ENCODE measurements around the gene CISD3. TPM values are rescaled to one million over a fixed set of nuclear protein-coding genes. Genes with fewer than 3 reads are reported as not detected.

Gene CISD3
- total and polyA plus RNA-seq, 2 donors (not counting 1 experiment from before 2014, with no cell fraction given), result 5.0 to 11.3 TPM

GRCh38 chr17:38710985-38711384, 19.2 kb upstream of the CISD3 start:
- POLR2A ChIA-PET, result interaction anchor here (0.8 kb wide), 2 partner anchors 17 to 34 kb away, joined by 3 read pairs; no protein-coding TSS in a partner anchor
- no peak overlapping the region for H3K9ac ChIP-seq (ENCODE audit: low read length)
- no peak overlapping the region for H3K4me3 Mint-ChIP-seq
- H3K27ac ChIP-seq (ENCODE audit: low read length in 2 of 2), result no peak overlapping the region
- H3K4me2 ChIP-seq (replicated peaks; ENCODE audit: low read depth, low read length, poor library complexity, severe bottlenecking), result no peak overlapping the region
- no peaks in the 10 kb centered on the region for H3K27me3 Mint-ChIP-seq
- H3K4me3 ChIP-seq (ENCODE audit: control extremely low read depth in 1 of 5, extremely low read depth in 1 of 5, insufficient read depth in 1 of 5, low read depth in 2 of 5, low read length in 4 of 5), result no peak overlapping the region
- DNase-seq (no peak), ATAC-seq (ENCODE audit: low read depth) (no peak)
- H3K9me3 ChIP-seq (ENCODE audit: control extremely low read depth in 1 of 3, control insufficient read depth in 2 of 3, insufficient read depth in 1 of 3, low read length in 2 of 3), result no peaks in the 10 kb centered on the region
- H3K79me2 ChIP-seq (ENCODE audit: control insufficient read depth, insufficient read depth, low read length), result peaks cover 24% of the 10 kb centered on the region
- H3K9me3 Mint-ChIP-seq (ENCODE audit: insufficient read depth), result no peaks in the 10 kb centered on the region
- H3K36me3 ChIP-seq (replicated peaks in 1 of 2; ENCODE audit: control extremely low read depth in 1 of 2, control insufficient read depth in 1 of 2, extremely low read depth in 1 of 2, insufficient read depth in 2 of 2, low read length in 1 of 2), result peaks cover 3 to 79% of the 10 kb centered on the region in 2 experiments
- no peak overlapping the region for H2AFZ ChIP-seq (ENCODE audit: insufficient read depth, low read depth, low read length, poor library complexity, severe bottlenecking)
- H3K27me3 ChIP-seq (replicated peaks in 1 of 4; ENCODE audit: control extremely low read depth in 1 of 4, control insufficient read depth in 3 of 4, insufficient read depth in 4 of 4, low read length in 3 of 4), result no peaks in the 10 kb centered on the region
- intact Hi-C loops (cut with micrococcal nuclease), result no loop called here
- peaks cover 28% of the 10 kb centered on the region for H3K4me1 Mint-ChIP-seq
- CTCF ChIA-PET, result interaction anchor here (0.8 to 1.4 kb wide), 4 partner anchors 18 to 153 kb away, joined by 3 to 4 read pairs (median 3); no protein-coding TSS in a partner anchor
- peaks cover 10 to 19% of the 10 kb centered on the region in 2 donors for H3K4me1 ChIP-seq (ENCODE audit: control insufficient read depth in 2 of 2, insufficient read depth in 2 of 2, low read length in 2 of 2)
- H4K20me1 ChIP-seq (ENCODE audit: control insufficient read depth, insufficient read depth, low read length, poor library complexity, severe bottlenecking), result peaks cover 70% of the 10 kb centered on the region
- whole genome bisulfite sequencing (ENCODE audit: insufficient coverage), result 90% methylated on average over 5 of the region's 5 CpGs
- no peak overlapping the region for H3K27ac Mint-ChIP-seq
- TF ChIP-seq EZH2 (IDR thresholded peaks at IDR 0.05; ENCODE audit: borderline replicate concordance, insufficient read depth, low read depth, low read length, poor library complexity, severe bottlenecking), result no peak
- TF ChIP-seq, protein P1, sequence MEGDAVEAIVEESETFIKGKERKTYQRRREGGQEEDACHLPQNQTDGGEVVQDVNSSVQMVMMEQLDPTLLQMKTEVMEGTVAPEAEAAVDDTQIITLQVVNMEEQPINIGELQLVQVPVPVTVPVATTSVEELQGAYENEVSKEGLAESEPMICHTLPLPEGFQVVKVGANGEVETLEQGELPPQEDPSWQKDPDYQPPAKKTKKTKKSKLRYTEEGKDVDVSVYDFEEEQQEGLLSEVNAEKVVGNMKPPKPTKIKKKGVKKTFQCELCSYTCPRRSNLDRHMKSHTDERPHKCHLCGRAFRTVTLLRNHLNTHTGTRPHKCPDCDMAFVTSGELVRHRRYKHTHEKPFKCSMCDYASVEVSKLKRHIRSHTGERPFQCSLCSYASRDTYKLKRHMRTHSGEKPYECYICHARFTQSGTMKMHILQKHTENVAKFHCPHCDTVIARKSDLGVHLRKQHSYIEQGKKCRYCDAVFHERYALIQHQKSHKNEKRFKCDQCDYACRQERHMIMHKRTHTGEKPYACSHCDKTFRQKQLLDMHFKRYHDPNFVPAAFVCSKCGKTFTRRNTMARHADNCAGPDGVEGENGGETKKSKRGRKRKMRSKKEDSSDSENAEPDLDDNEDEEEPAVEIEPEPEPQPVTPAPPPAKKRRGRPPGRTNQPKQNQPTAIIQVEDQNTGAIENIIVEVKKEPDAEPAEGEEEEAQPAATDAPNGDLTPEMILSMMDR (IDR thresholded peaks at IDR 0.05), result no peak

DNA sequence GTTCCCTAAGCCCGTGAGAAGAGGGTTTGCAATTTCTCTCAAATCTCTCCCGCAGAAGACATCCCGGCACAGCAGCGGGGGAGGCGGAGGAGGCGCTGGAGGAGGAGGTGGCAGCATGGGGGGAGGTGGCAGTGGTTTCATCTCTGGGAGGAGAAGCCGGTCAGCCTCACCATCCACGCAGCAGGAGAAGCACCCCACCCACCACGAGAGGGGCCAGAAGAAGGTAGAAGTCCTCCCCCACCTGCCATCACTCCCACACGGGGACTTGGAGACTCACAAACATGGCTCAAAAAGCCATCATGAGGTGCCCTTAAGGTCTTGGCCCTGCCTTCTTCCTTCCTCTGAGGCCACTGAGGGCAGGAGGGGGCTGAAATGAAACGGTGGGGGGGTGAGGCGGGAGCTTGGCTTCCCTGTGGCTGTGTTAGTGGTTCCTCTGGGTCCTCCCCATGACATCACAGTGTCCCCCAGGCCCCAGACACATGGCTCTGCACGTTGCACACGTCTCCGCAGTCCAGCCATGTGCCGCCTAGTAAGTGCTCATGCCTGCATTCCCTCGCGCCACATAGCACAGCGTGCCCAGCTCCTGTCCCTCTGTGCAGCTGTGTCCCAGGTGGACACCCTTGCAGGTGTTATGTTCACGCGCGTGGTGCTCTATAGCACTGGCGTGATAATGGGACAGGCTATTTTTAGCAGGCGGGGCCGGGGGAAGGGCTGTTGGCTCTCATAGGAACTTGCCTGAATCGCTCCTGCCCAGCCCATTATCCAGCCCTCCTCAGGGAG, 18.2 kb upstream of the CISD3 start:
- Histone ChIP-seq H3K36me3 (replicated peaks in 1 of 2; ENCODE audit: control extremely low read depth in 1 of 2, control insufficient read depth in 1 of 2, extremely low read depth in 1 of 2, insufficient read depth in 2 of 2, low read length in 1 of 2) (peaks cover 3 to 89% of the 10 kb centered on the region in 2 experiments), H3K4me2 (replicated peaks; ENCODE audit: low read depth, low read length, poor library complexity, severe bottlenecking) (no peak overlapping the region), H3K79me2 (ENCODE audit: control insufficient read depth, insufficient read depth, low read length) (peaks cover 14% of the 10 kb centered on the region), H3K4me1 (ENCODE audit: control insufficient read depth in 2 of 2, insufficient read depth in 2 of 2, low read length in 2 of 2) (peaks cover 6 to 9% of the 10 kb centered on the region in 2 donors), H2AFZ (ENCODE audit: insufficient read depth, low read depth, low read length, poor library complexity, severe bottlenecking) (no peak overlapping the region), H3K9me3 (ENCODE audit: control extremely low read depth in 1 of 3, control insufficient read depth in 2 of 3, insufficient read depth in 1 of 3, low read length in 2 of 3) (no peaks in the 10 kb centered on the region), H4K20me1 (ENCODE audit: control insufficient read depth, insufficient read depth, low read length, poor library complexity, severe bottlenecking) (peaks cover 62% of the 10 kb centered on the region), H3K4me3 (ENCODE audit: control extremely low read depth in 1 of 5, extremely low read depth in 1 of 5, insufficient read depth in 1 of 5, low read depth in 2 of 5, low read length in 4 of 5) (no peak overlapping the region), H3K9ac (ENCODE audit: low read length) (no peak overlapping the region), H3K27ac (ENCODE audit: low read length in 2 of 2) (no peak overlapping the region), H3K27me3 (replicated peaks in 1 of 4; ENCODE audit: control extremely low read depth in 1 of 4, control insufficient read depth in 3 of 4, insufficient read depth in 4 of 4, low read length in 3 of 4) (no peaks in the 10 kb centered on the region)
- ATAC-seq (ENCODE audit: low read depth) (no peak), DNase-seq (no peak)
- TF ChIP-seq EZH2 (IDR thresholded peaks at IDR 0.05; ENCODE audit: borderline replicate concordance, insufficient read depth, low read depth, low read length, poor library complexity, severe bottlenecking), result no peak
- TF ChIP-seq, protein P1 (IDR thresholded peaks at IDR 0.05), result no peak
- intact Hi-C loops (cut with micrococcal nuclease), result no loop called here
- ChIA-PET CTCF (interaction anchor here (1.2 kb wide), 1 partner anchor 16 kb away, joined by 5 read pairs; no protein-coding TSS in a partner anchor), POLR2A (interaction anchor here (0.8 kb wide), 1 partner anchor 16 kb away, joined by 3 read pairs; no protein-coding TSS in a partner anchor)
- Mint-ChIP-seq H3K27me3 (no peaks in the 10 kb centered on the region), H3K4me1 (peaks cover 18% of the 10 kb centered on the region), H3K9me3 (ENCODE audit: insufficient read depth) (no peaks in the 10 kb centered on the region), H3K4me3 (no peak overlapping the region), H3K27ac (no peak overlapping the region)
- 79% methylated on average over 15 of the region's 26 CpGs for WGBS (ENCODE audit: insufficient coverage)
